ENCODE data around the gene ZNF19.
"Not testable (repeated sequence)": the region's sequence is repeated elsewhere in the genome, so short reads cannot be mapped to it uniquely, and the experiment has no call there.

ZNF19 gene

GRCh38 chr16:71489122-71489521 lies at the start of gene ZNF19:
TSS of gene ZNF19 (minus strand) at chr16:71489324. CDS start at chr16:71482114, 7,210 bp downstream.
- no peak for DNase-seq

- peak; percentile 58 for DNase-seq
Measured at GRCh38 chr16:71537643-71538042, 48.5 kb upstream of the ZNF19 start.

GRCh38 chr16:71536752-71537499 lies 47.8 kb upstream of the ZNF19 start:
- no peak for DNase-seq

GRCh38 chr16:71532366-71532765 lies 43.2 kb upstream of the ZNF19 start:
- no peak for DNase-seq

- DNase-seq = no peak
Measured at GRCh38 chr16:71528863-71529262, 39.7 kb upstream of the ZNF19 start.

GRCh38 chr16:71528257-71528656 lies 39.1 kb upstream of the ZNF19 start:
- no peak for DNase-seq

- DNase-seq = no peak
Measured at GRCh38 chr16:71526111-71526631, 37.0 kb upstream of the ZNF19 start, which contains the start of gene CHST4. TSS of gene CHST4 (plus strand) at chr16:71526426. CDS start at chr16:71536678, 10,252 bp downstream.

- no peak for DNase-seq
Measured at GRCh38 chr16:71524566-71525553, 35.7 kb upstream of the ZNF19 start.

- DNase-seq = no peak
Measured at GRCh38 chr16:71520550-71520949, 31.4 kb upstream of the ZNF19 start.

- DNase-seq = no peak
Measured at GRCh38 chr16:71515026-71515425, 25.9 kb upstream of the ZNF19 start.

GRCh38 chr16:71514476-71514875 lies 25.4 kb upstream of the ZNF19 start:
- no peak for DNase-seq

- DNase-seq = no peak
Measured at GRCh38 chr16:71513302-71513701, 24.2 kb upstream of the ZNF19 start.

- DNase-seq = no peak
Measured at GRCh38 chr16:71507061-71507460, 17.9 kb upstream of the ZNF19 start.

- no peak for DNase-seq
Measured at GRCh38 chr16:71504901-71505300, 15.8 kb upstream of the ZNF19 start.

GRCh38 chr16:71504051-71504450 lies 14.9 kb upstream of the ZNF19 start:
- not testable (repeated sequence) for DNase-seq

GRCh38 chr16:71501547-71501946 lies 12.4 kb upstream of the ZNF19 start:
- no peak for DNase-seq

GRCh38 chr16:71500964-71501363 lies 11.8 kb upstream of the ZNF19 start:
- DNase-seq = no peak

- peak; percentile 64 for DNase-seq
Measured at GRCh38 chr16:71499775-71500364, 10.7 kb upstream of the ZNF19 start.

- DNase-seq = no peak
Measured at GRCh38 chr16:71498031-71498430, 8.9 kb upstream of the ZNF19 start.

- DNase-seq = no peak
Measured at GRCh38 chr16:71493213-71493612, 4.1 kb upstream of the ZNF19 start.

- no peak for DNase-seq
Measured at GRCh38 chr16:71492786-71493185, 3.7 kb upstream of the ZNF19 start.

- no peak for DNase-seq
Measured at GRCh38 chr16:71491054-71491453, 1.9 kb upstream of the ZNF19 start.

- DNase-seq = no peak
Measured at GRCh38 chr16:71490361-71490760, 1.2 kb upstream of the ZNF19 start.
